ENCODE results near the gene HEPN1.

Gene HEPN1

GRCh38 chr11:124918950-124919349 is at the start of gene HEPN1:
Gene HEPN1, plus strand, starts transcription at chr11:124919250.
- DNase-seq (ENCODE audit: low read depth): no peak

DNA sequence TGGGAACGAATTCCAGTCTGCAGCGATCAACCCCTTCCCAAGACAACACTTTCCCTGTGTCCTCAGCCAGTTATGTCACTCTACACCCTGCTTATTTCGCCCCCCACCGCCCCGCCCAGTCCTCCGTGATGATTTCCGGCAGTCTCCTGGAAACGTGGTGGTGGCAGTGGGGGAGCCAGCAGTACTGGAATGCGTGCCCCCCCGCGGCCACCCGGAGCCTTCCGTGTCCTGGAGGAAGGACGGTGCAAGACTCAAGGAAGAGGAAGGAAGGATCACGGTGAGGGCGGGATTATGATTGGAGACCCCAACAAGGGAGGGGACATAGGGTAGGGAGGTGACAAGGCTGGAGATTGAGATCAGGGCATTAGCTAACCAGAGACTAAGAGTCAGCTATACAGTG is 49.7 kb upstream of the HEPN1 start:
- no peak for DNase-seq (ENCODE audit: low read depth)

DNA sequence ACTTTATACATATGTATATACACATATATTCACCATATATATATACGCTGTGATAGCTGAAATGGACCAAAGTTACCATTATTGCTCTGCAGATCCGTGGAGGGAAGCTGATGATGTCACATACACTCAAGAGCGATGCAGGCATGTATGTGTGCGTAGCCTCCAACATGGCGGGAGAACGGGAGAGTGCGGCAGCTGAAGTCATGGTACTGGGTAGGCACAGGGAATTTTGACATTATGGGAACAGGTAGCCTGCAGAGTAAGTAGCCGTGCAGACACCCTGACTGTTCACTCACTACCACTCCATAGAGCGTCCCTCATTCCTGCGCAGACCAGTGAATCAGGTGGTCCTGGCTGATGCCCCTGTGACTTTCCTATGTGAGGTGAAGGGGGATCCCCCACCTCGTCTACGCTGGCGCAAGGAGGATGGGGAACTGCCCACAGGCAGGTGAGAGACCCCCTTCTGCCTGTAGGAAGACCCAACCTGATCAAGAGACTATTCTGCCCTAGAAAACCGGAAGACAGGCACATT is 49.1 kb upstream of the HEPN1 start:
- DNase-seq (ENCODE audit: low read depth): no peak

DNA sequence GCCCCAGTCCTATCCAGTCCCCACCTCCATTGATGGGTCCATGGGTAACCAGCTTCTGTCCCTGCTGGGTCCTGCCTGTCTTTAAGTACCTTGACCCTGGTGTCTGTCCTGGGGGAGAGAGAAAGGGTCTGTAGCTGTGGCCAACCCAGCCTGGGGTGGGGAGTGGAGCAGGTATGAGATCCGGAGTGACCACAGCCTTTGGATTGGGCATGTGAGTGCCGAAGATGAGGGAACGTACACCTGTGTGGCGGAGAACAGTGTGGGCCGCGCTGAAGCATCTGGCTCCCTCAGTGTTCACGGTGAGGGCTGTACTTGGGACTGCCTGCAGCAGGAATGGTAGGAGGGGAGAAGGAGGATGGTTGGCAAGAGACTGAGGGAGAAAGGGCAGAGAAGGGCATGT is 48.6 kb upstream of the HEPN1 start:
- DNase-seq (ENCODE audit: low read depth): no peak

DNA sequence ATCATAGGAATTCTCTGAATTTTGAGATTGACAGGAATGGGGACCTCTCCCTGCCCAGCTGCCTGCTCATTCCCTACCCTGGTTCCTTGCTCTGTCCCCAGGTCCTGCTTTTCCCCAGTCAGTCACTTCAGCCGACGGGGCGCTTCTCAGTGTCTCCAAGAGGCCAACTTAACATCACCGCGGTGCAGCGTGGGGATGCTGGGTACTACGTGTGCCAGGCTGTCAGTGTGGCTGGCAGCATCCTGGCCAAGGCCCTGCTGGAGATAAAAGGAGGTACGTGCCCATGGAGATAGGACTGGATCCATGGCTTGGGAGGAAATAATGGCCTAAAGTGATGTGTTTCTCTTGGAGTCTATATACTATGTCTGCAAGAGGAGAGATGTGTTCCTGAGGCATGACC is 46.8 kb upstream of the HEPN1 start:
- no peak for DNase-seq (ENCODE audit: low read depth)

- no peak for DNase-seq (ENCODE audit: low read depth)
These were observed 46.3 kb upstream of the HEPN1 start for GRCh38 chr11:124872741-124873140.

- no peak for DNase-seq (ENCODE audit: low read depth)
These were observed 45.1 kb upstream of the HEPN1 start for GRCh38 chr11:124873951-124874350.

- no peak for DNase-seq (ENCODE audit: low read depth)
These were observed 44.3 kb upstream of the HEPN1 start for GRCh38 chr11:124874571-124875255.

DNA sequence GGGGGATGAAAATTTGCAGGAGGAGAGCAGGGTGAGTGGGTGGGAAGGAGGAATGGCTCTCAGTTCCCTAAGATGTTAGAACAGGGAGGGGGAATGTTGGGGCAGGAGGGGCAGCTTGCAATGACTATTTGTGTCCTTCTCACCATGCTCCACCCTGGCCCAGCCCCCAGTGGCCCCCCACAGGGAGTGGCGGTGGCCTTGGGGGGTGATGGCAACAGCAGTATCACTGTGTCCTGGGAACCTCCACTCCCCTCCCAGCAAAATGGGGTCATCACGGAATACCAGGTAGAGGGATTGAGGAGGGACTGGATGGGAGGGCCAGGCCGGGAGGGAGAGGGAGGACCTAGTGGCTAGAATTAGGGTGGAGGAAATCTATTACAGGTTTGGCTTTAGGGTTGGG is 43.6 kb upstream of the HEPN1 start:
- DNase-seq (ENCODE audit: low read depth): no peak

DNA sequence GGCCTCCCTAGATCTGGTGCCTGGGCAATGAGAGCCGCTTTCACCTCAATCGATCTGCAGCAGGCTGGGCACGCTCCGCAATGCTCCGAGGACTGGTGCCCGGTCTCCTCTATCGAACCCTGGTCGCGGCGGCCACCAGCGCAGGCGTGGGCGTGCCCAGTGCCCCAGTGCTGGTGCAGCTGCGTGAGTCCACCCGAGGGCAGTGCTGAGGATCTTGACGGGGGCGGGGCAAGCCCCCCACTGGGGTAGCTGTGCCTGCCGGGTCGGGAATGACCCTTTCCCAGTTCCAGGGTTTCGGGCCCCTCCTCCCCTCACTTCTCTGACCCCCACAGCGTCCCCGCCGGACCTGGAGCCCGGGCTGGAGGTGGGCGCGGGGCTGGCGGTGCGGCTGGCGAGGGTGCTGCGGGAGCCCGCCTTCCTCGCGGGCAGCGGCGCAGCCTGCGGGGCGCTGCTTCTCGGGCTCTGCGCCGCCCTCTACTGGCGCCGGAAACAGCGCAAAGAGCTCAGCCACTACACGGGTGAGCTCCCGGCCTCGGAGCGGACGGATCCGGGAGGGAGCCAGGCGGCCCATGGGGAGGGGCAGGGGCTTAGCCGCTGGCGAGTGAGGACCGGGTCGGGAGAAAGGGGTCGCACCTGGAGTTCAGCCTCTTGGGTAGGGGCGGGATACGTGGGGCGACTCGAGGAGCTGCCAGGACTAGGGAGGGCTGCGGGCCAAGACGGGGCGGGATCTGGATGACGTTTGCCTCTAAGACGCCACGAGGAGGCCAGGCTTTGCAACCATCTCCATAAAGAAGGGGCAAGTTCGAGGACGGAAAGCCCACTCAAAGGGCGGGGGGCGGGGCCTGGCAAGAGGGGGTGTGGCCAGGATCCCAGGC is 42.9 kb upstream of the HEPN1 start:
- peak; percentile 60 for DNase-seq (ENCODE audit: low read depth)

DNA sequence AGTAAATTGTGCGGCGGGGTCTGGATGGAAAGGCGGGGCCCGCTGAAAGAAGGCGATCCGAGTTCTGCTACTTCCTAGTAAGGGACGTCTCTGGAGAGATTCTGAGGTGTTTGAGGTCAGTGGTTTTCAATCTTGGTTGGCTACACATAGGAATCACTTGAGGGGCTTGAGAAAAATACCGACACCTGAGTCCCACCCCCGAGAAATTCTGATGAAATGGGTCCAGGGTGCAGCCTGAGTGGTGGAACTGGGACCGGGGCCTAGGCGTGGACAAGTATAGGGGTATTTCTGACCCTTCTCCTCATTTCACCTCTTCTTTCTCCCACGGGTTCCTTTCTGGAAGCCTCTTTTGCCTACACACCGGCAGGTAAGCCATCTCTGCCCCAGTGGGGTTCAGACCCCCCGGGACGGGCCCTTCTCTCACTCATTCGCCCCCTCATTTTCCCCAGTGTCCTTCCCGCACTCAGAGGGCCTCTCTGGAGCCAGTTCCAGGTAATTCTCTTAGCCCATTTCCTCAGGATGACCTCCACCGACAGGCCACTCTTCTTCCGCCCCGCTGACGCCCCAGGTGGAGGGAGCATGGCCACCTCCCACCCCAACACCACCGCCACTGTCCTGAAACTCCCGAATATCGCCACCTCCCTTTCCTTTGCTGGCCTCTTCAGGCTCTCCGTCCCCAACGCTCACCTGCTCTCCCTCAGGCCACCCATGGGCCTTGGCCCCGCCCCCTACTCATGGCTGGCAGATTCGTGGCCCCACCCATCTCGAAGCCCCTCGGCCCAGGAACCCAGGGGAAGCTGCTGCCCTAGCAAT is 42.0 kb upstream of the HEPN1 start:
- DNase-seq (ENCODE audit: low read depth): no peak

GRCh38 chr11:124877631-124877909 is 41.5 kb upstream of the HEPN1 start:
- no peak for DNase-seq (ENCODE audit: low read depth)

GRCh38 chr11:124877910-124878758 is 40.9 kb upstream of the HEPN1 start:
- DNase-seq (ENCODE audit: low read depth): no peak

DNA sequence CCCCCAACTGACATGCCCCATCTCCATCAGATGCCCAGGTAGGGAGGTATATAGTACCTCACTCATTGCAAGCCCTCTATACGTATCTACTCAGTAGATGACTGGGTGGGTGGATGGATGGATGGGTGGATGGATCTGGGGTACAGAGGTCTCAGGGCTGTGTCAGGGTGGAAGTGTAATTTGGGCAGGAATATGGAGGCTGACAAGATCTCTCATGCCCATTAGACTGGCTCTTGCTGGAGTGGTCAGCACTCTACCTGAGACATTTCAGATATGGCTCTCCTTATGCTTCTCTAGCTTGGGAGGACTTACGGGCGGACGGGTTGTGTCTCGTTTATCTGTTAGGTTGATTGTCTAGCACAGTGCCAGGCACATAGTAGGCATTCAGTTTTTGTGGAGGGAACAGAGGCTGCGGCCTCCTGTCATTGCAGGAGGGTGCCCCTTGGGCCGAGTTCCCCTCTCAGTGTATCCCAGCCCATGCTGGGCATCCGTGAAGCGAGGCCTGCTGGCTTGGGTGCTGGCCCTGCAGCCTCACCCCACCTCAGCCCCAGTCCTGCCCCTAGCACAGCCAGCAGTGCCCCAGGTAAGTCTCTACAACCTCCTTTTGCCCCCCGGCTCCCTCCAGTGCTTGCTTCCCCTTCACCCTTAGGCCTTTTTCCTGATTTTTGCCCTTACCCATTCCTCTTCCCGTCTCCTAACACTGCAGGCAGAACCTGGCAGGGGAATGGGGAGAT is 40.1 kb upstream of the HEPN1 start:
- no peak for DNase-seq (ENCODE audit: low read depth)

DNA sequence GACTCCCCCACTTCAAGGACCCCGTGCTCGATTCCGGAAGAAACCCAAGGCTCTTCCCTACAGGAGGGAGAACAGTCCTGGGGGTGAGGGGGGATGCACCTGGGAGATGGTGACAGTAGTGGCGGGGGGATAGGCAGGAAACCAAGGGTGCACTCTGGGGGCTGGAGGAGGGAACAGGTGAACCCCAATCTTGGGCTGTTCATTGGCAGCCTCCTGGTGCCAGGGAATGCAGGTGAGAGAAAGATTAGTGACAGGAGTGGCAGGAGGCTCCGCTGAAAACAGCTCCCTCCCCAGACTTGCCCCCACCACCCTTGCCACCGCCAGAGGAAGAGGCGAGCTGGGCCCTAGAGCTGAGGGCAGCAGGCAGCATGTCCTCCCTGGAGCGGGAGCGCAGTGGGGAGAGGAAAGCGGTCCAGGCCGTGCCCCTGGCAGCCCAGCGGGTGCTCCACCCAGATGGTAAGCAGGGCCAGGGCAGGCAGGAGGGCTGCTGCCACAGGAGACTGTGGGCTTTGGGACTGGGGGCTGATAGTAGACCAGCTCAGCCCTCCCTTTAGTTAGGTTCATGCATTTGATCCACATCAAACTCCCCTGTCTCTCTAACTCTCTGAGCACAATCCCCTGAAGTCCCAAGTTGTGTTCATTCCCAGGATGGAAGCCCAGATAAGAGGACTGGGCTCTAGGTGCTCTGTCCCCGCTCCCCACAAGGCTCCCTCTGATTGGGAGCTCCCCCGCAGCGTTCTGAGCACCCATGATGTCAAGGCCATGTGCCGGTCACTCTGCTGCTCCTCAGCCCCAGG is 39.4 kb upstream of the HEPN1 start:
- DNase-seq (ENCODE audit: low read depth): no peak

DNA sequence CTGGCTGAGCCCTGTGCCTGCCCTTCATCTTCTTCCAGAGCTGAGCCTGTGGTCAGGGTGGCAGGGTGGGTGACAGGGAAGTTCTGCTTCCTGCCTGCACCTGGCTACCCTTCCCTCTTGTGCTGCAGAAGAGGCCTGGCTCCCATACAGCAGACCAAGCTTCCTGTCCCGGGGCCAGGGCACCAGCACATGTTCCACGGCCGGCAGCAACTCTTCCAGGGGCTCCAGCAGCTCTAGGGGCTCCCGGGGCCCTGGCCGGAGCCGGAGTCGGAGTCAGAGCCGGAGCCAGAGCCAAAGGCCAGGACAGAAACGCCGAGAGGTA is 38.8 kb upstream of the HEPN1 start:
- no peak for DNase-seq (ENCODE audit: low read depth)

DNA sequence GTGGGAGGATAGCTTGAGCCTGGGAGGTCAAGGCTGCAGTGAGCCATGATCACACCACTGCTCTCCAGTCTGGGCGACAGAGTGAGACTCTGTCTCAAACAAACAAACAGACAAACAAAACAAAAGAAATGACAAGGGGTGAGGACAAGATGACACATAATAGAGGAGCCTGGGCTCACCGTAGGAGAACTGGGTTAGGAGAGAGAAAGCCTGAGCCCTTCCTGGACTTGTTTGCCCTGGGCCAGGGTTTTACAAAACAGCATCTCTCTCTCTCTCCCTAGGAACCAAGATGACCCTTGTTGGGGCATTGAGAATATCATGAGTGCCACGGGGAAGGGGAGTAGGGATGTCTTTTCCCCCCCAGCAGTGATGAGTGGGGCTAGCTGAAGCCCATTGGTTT is 38.1 kb upstream of the HEPN1 start:
- DNase-seq (ENCODE audit: low read depth): no peak

DNA sequence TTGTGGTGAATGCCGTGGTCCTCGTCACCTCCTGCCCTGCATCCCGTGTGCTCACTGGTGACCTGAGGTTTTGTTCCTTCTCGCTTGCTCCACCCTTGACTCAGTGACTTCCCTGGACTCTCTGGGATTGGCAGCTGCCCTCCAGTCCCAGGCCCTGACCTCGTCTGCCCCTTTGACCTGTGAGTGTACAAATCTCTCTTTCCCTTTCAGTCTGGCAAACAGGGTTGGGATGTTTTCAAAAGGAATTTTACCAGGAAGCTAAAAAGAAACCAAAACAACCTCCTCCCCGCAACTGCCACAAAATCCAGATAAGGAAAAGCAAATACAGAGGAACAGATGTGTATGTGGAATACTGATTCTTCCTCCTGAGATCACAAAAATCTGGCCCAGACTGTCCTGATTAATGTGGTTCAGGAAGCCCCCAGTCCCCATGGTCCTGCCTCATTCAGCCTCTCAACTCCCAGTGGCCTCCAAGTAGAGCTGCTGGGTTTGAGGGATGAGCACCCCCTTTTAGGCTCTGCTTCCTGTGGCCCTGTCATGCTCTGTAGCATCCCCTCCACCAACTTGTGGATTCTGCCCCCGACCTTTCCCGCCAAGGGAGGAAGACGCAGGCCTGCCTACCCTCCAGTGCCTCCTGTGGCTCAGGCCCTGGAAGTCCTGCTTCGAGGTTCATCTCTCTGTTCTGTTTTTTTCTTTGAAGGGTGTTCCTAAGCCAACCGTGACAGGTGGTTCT is 36.5 kb upstream of the HEPN1 start:
- no peak for DNase-seq (ENCODE audit: low read depth)

DNA sequence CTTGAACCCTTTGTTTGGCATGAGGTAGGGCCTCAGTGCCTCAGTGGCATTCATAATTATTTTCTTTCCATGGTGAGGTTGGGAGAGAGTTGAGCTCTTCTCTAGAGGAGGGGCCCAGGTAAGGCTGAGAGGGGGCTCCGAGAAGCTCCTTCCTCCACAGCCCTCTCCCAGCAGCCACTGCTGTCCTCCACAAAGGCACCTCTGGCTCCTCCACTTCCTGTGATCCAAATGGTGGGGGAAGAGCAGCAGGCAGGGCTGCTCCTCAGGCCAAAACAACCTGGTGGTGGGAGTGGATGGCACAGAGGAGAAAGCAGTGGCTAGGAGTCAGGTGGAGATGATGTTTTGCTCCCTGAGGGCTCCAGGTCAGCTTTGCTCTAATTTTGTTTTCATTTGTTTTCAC is 34.7 kb upstream of the HEPN1 start:
- DNase-seq (ENCODE audit: low read depth): no peak
